Measurements from ENCODE around the gene FAM229B. TPM values are rescaled to one million over a fixed set of nuclear protein-coding genes. Genes with fewer than 3 reads are reported as not detected.

Gene FAM229B
- total RNA-seq, 1 donor from 2014 or later, result 69.5 TPM

DNA sequence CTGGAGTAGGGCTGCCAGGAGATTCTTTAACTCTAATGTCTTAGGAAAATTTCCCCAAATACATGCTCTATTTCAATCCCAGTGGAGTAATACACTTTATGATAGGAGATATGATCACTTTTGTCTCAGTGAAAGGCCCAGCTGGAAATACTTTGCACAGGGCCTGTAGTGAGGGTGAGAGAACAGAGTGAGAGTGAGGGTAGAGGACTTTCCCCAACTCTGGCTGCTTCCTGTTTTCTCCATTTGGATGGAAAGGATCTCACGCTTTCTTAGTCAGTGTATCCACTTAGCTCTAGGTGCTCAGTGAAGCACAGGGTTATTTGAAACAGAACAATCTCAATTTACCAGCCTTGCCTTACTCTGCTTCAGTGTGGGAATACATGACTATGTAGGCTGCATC lies 36.6 kb downstream of the FAM229B start:
- Histone ChIP-seq H3K27me3 (ENCODE audit: low read depth) (no peaks in the 10 kb centered on the region), H3K27ac (replicated peaks) (no peak overlapping the region), H3K4me3 (no peak overlapping the region), H3K9me3 (replicated peaks) (no peaks in the 10 kb centered on the region), H3K36me3 (peaks cover 98% of the 10 kb centered on the region), H3K4me1 (no peaks in the 10 kb centered on the region)
- TF ChIP-seq, protein P1, sequence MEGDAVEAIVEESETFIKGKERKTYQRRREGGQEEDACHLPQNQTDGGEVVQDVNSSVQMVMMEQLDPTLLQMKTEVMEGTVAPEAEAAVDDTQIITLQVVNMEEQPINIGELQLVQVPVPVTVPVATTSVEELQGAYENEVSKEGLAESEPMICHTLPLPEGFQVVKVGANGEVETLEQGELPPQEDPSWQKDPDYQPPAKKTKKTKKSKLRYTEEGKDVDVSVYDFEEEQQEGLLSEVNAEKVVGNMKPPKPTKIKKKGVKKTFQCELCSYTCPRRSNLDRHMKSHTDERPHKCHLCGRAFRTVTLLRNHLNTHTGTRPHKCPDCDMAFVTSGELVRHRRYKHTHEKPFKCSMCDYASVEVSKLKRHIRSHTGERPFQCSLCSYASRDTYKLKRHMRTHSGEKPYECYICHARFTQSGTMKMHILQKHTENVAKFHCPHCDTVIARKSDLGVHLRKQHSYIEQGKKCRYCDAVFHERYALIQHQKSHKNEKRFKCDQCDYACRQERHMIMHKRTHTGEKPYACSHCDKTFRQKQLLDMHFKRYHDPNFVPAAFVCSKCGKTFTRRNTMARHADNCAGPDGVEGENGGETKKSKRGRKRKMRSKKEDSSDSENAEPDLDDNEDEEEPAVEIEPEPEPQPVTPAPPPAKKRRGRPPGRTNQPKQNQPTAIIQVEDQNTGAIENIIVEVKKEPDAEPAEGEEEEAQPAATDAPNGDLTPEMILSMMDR (IDR thresholded peaks at IDR 0.05; ENCODE audit: borderline replicate concordance), result no peak
- no peak for DNase-seq
- intact Hi-C loops (cut with micrococcal nuclease), result no loop called here

DNA sequence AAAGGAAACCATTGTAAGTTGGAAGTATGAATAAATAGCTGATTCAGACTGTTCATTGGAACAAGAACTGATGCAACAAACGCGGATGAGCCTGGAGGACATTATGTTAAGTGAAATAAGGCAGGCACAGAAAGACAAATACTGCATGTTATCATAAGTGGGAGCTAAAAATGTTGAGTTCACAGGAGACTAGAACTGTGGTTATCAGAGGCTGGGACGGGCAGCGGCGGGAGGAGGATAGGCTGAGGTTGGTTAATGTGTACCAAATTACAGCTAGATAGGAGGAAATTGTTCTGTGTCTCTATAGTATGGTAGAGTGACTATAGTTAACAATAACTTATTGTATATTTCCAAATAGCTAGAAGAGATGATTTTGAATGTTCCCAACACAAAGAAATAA lies 40.8 kb downstream of the FAM229B start:
- intact Hi-C loops (cut with micrococcal nuclease), result no loop called here
- no peak for DNase-seq
- H3K9me3 ChIP-seq (replicated peaks), result no peaks in the 10 kb centered on the region
- peaks cover 100% of the 10 kb centered on the region for H3K36me3 ChIP-seq
- H3K27ac ChIP-seq (replicated peaks), result no peak overlapping the region
- TF ChIP-seq, protein P1 (IDR thresholded peaks at IDR 0.05; ENCODE audit: borderline replicate concordance), result no peak
- H3K27me3 ChIP-seq (ENCODE audit: low read depth), result no peaks in the 10 kb centered on the region
- H3K4me1 ChIP-seq, result no peaks in the 10 kb centered on the region
- H3K4me3 ChIP-seq, result no peak overlapping the region

DNA sequence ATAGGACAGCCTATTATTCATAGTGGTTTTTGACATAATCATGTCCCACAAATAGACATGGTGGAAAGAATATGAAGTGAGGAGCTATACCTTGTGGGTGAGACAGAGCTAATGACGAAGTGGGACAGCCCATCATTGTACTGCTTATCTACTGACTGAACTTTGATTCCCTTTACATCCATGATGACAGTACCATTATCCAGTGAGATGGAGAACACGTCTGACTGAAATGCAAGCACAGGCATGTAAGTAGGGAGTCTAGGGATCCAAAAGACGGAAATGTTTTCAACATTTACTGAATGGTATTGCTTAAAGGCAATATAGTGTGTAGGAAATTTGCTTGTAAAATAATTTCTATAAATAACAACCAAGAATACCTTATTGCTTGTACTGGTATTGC lies 43.5 kb downstream of the FAM229B start:
- Histone ChIP-seq H3K27ac (replicated peaks) (no peak overlapping the region), H3K27me3 (ENCODE audit: low read depth) (no peaks in the 10 kb centered on the region), H3K4me3 (no peak overlapping the region), H3K36me3 (peaks cover 100% of the 10 kb centered on the region), H3K4me1 (no peaks in the 10 kb centered on the region), H3K9me3 (replicated peaks) (no peaks in the 10 kb centered on the region)
- TF ChIP-seq, protein P1 (IDR thresholded peaks at IDR 0.05; ENCODE audit: borderline replicate concordance), result no peak
- DNase-seq, result no peak
- intact Hi-C loops (cut with micrococcal nuclease), result loop anchor here (10.0 kb wide), 1 partner anchor 56 kb away; no protein-coding TSS in a partner anchor

DNA sequence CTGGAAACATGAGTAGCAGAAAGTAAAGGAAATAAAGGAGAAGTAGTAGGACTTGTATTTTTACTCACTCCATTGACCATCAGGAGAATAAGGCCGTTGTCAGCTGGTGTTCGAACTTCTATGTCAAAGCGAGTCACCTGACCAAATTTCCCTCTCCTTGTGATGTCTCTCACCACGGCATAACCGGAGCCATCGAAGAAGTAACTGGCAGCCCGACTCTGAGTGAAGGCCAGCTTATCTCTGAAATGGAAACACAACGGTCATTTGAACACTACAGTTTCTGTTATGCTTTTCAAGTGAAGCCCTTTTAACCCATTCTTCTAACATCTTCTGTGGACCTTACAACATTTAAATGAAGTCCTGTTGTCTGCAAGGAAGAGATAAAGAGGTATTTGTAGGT lies 51.7 kb downstream of the FAM229B start:
- Histone ChIP-seq H3K4me1 (peaks cover 6% of the 10 kb centered on the region), H3K27ac (replicated peaks) (peak overlapping the region; percentile 31), H3K9me3 (replicated peaks) (no peaks in the 10 kb centered on the region), H3K36me3 (peaks cover 100% of the 10 kb centered on the region), H3K27me3 (ENCODE audit: low read depth) (no peaks in the 10 kb centered on the region), H3K4me3 (no peak overlapping the region)
- no peak for DNase-seq
- TF ChIP-seq, protein P1 (IDR thresholded peaks at IDR 0.05; ENCODE audit: borderline replicate concordance), result no peak
- intact Hi-C loops (cut with micrococcal nuclease), result loop anchor here (10.0 kb wide), 1 partner anchor 64 kb away; no protein-coding TSS in a partner anchor

DNA sequence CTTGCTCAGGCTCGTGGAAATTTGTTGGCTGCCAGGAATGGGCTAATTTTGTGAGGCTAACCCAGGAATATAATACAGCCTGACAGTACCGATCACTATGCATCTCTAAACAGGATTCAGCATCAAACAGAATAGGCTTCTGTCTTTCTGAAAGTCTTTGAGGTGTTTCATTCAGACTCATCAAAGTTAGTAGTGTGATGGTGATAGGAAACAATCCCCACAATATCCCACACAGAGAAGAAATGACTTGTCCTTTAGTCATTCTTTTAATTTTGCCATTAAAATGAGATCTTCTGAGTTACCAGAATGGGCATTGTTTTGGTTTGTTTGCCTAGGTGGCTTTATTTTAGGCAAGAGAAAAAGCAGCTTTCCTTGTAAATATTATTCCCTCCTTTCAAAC lies 54.3 kb downstream of the FAM229B start:
- H3K27ac ChIP-seq (replicated peaks), result no peak overlapping the region
- TF ChIP-seq, protein P1 (IDR thresholded peaks at IDR 0.05; ENCODE audit: borderline replicate concordance), result no peak
- H3K4me3 ChIP-seq, result no peak overlapping the region
- no peaks in the 10 kb centered on the region for H3K27me3 ChIP-seq (ENCODE audit: low read depth)
- H3K4me1 ChIP-seq, result peaks cover 6% of the 10 kb centered on the region
- H3K36me3 ChIP-seq, result peaks cover 100% of the 10 kb centered on the region
- intact Hi-C loops (cut with micrococcal nuclease), result no loop called here
- H3K9me3 ChIP-seq (replicated peaks), result no peaks in the 10 kb centered on the region
- DNase-seq, result no peak
